Trophoblast cell (in vitro differentiated cells and primary cell): ENCODE measurements around the gene AQP6.

Source experiments
- DNase-seq, 2 donors: peaks; one replicate each; pipeline ENCODE4 v3.0.0-alpha.2; 2016
- H2AFZ ChIP-seq: 2 replicates; pipeline ENCODE4 v1.6.1; 2013; ENCODE audit warnings: low read length, moderate library complexity, mild to moderate bottlenecking; ENCODE audit not compliant: insufficient read depth, poor library complexity
- H2AK5ac ChIP-seq: 2 replicates; pipeline ENCODE4 v1.6.1; 2013; ENCODE audit warnings: mild to moderate bottlenecking, low read length
- H2BK120ac ChIP-seq: 2 replicates; pipeline ENCODE4 v1.6.1; 2013; ENCODE audit warnings: low read length, mild to moderate bottlenecking, moderate library complexity; ENCODE audit not compliant: insufficient read depth, poor library complexity
- H2BK12ac ChIP-seq: 2 replicates; pipeline ENCODE4 v1.6.1; 2013; ENCODE audit warnings: mild to moderate bottlenecking, low read length, moderate library complexity
- H2BK5ac ChIP-seq: 2 replicates; pipeline ENCODE4 v1.6.1; 2013; ENCODE audit warnings: low read length, low read depth, moderate library complexity, mild to moderate bottlenecking; ENCODE audit not compliant: poor library complexity
- H3K14ac ChIP-seq: 2 replicates; pipeline ENCODE4 v1.6.1; 2013; ENCODE audit warnings: mild to moderate bottlenecking, low read length
- H3K18ac ChIP-seq: 2 replicates; pipeline ENCODE4 v1.6.1; 2013; ENCODE audit warnings: mild to moderate bottlenecking, low read length
- H3K23ac ChIP-seq: 2 replicates; pipeline ENCODE4 v1.6.1; 2013; ENCODE audit warnings: low read length
- H3K27ac ChIP-seq: 2 replicates; pipeline ENCODE4 v1.5.1; 2013; ENCODE audit warnings: low read depth, mild to moderate bottlenecking, inconsistent platforms, low read length, moderate library complexity
- H3K27me3 ChIP-seq: 2 replicates; pipeline ENCODE4 v1.6.1; 2013; ENCODE audit warnings: inconsistent platforms, mild to moderate bottlenecking, low read length, moderate library complexity; ENCODE audit not compliant: insufficient read depth
- H3K36me3 ChIP-seq, 2 experiments: 1 replicate in 1 of 2; 2 replicates in 1 of 2; pipeline ENCODE4 v1.6.1; 2013; ENCODE audit warnings: low read length in 2 of 2, mild to moderate bottlenecking in 2 of 2, moderate library complexity in 1 of 2; ENCODE audit not compliant: insufficient read depth in 2 of 2, control insufficient read depth in 1 of 2
- H3K4ac ChIP-seq: 2 replicates; pipeline ENCODE4 v1.6.1; 2013; ENCODE audit warnings: low read depth, mild to moderate bottlenecking, low read length, moderate library complexity
- H3K4me1 ChIP-seq, 2 experiments: 1 replicate in 1 of 2; 2 replicates in 1 of 2; pipeline ENCODE4 v1.6.1; 2013; ENCODE audit warnings: low read length in 2 of 2, mild to moderate bottlenecking in 2 of 2, moderate library complexity in 1 of 2; ENCODE audit not compliant: insufficient read depth in 2 of 2, control insufficient read depth in 1 of 2
- H3K4me2 ChIP-seq: 2 replicates; pipeline ENCODE4 v1.6.1; 2013; ENCODE audit warnings: inconsistent platforms, mild to moderate bottlenecking, low read length, moderate library complexity
- H3K4me3 ChIP-seq: 2 replicates; pipeline ENCODE4 v1.5.1; 2013; ENCODE audit warnings: mild to moderate bottlenecking, low read depth, low read length, inconsistent platforms
- H3K79me1 ChIP-seq: one replicate; pipeline ENCODE4 v1.6.1; 2013; ENCODE audit warnings: low read length
- H3K79me2 ChIP-seq: 2 replicates; pipeline ENCODE4 v1.6.1; 2013; ENCODE audit warnings: low read length, mild to moderate bottlenecking; ENCODE audit not compliant: control insufficient read depth, insufficient read depth, poor library complexity
- H3K9ac ChIP-seq: 2 replicates; pipeline ENCODE4 v1.6.1; 2013; ENCODE audit warnings: mild to moderate bottlenecking, low read length
- H3K9me3 ChIP-seq: 2 replicates; pipeline ENCODE4 v1.6.1; 2013; ENCODE audit warnings: low read depth, mild to moderate bottlenecking, control low read depth, inconsistent platforms, low read length; ENCODE audit not compliant: insufficient read depth
- H4K12ac ChIP-seq: 2 replicates; pipeline ENCODE4 v1.6.1; 2013; ENCODE audit warnings: low read depth, mild to moderate bottlenecking, low read length, moderate library complexity
- H4K8ac ChIP-seq: 2 replicates; pipeline ENCODE4 v1.6.1; 2013; ENCODE audit warnings: low read depth, mild to moderate bottlenecking, low read length, moderate library complexity
- H4K91ac ChIP-seq: one replicate; pipeline ENCODE4 v1.6.1; 2013; ENCODE audit warnings: low read depth, mild to moderate bottlenecking, low read length, moderate library complexity
- WGBS: extraction: QIAGEN DNeasy Blood & Tissue Kit; methylation state at CpG from one replicate; pipeline ENCODE4 v1.1.7; 2013; ENCODE audit warnings: missing lambda C conversion rate; ENCODE audit not compliant: insufficient read length, insufficient coverage; ENCODE audit errors: extremely low coverage; 5-methylcytosine and 5-hydroxymethylcytosine counted together

The AQP6 gene

GRCh38 chr12:49946497-49946896, 26.2 kb upstream of the AQP6 start:
- no peak overlapping the region for H2BK120ac ChIP-seq
- WGBS: no CpG with 5 or more reads among the region's 3 CpGs

GRCh38 chr12:49947593-49948226, 25.0 kb upstream of the AQP6 start:
- no peak overlapping the region for H3K4me2 ChIP-seq
- no peak overlapping the region for H4K12ac ChIP-seq
- H3K36me3 ChIP-seq: no peaks in the 10 kb centered on the region

More at GRCh38 chr12:49946497-49946896, 26.2 kb upstream of the AQP6 start:
- no peak overlapping the region for H3K14ac ChIP-seq
- H3K79me1 ChIP-seq: no peaks in the 10 kb centered on the region
- H2AFZ ChIP-seq: no peak overlapping the region
- no peak overlapping the region for H4K12ac ChIP-seq
- peaks cover 0 to 2% of the 10 kb centered on the region in 2 experiments for H3K4me1 ChIP-seq
- H3K79me2 ChIP-seq: no peaks in the 10 kb centered on the region
- no peak overlapping the region for H3K4me2 ChIP-seq
- no peaks in the 10 kb centered on the region for H3K27me3 ChIP-seq
- no peak overlapping the region for H2BK5ac ChIP-seq
- no peak overlapping the region for H4K91ac ChIP-seq
- no peak overlapping the region for H4K8ac ChIP-seq
- no peaks in the 10 kb centered on the region for H3K9me3 ChIP-seq
- no peak overlapping the region for H3K27ac ChIP-seq
- H3K36me3 ChIP-seq: no peaks in the 10 kb centered on the region
- H3K9ac ChIP-seq: no peak overlapping the region
- no peak overlapping the region for H3K4ac ChIP-seq
- H3K4me3 ChIP-seq: no peak overlapping the region
- DNase-seq: no peak
- H2AK5ac ChIP-seq: no peak overlapping the region
- no peak overlapping the region for H3K23ac ChIP-seq
- H3K18ac ChIP-seq: no peak overlapping the region
- no peak overlapping the region for H2BK12ac ChIP-seq

GRCh38 chr12:49948866-49949845, 23.6 kb upstream of the AQP6 start:
- no peaks in the 10 kb centered on the region for H3K36me3 ChIP-seq
- no peak overlapping the region for H3K23ac ChIP-seq
- no peaks in the 10 kb centered on the region for H3K9me3 ChIP-seq
- no peak for DNase-seq
- no peak overlapping the region for H3K18ac ChIP-seq
- H3K27ac ChIP-seq: no peak overlapping the region
- H2BK5ac ChIP-seq: no peak overlapping the region
- H3K27me3 ChIP-seq: no peaks in the 10 kb centered on the region
- no peak overlapping the region for H2AK5ac ChIP-seq
- no peak overlapping the region for H2BK12ac ChIP-seq
- H3K79me2 ChIP-seq: no peaks in the 10 kb centered on the region
- peaks cover 0 to 2% of the 10 kb centered on the region in 2 experiments for H3K4me1 ChIP-seq
- H3K14ac ChIP-seq: no peak overlapping the region
- no peak overlapping the region for H4K91ac ChIP-seq
- no peak overlapping the region for H2BK120ac ChIP-seq
- no CpG with 5 or more reads among the region's 13 CpGs for WGBS
- no peak overlapping the region for H3K4me2 ChIP-seq
- no peak overlapping the region for H2AFZ ChIP-seq
- H3K4me3 ChIP-seq: no peak overlapping the region
- no peak overlapping the region for H3K4ac ChIP-seq
- H4K8ac ChIP-seq: no peak overlapping the region
- H4K12ac ChIP-seq: no peak overlapping the region
- H3K9ac ChIP-seq: no peak overlapping the region
- no peaks in the 10 kb centered on the region for H3K79me1 ChIP-seq

More at GRCh38 chr12:49947593-49948226, 25.0 kb upstream of the AQP6 start:
- H3K14ac ChIP-seq: no peak overlapping the region
- no peak overlapping the region for H4K8ac ChIP-seq
- no peak overlapping the region for H4K91ac ChIP-seq
- H3K79me1 ChIP-seq: no peaks in the 10 kb centered on the region
- no peak overlapping the region for H3K27ac ChIP-seq
- no CpG with 5 or more reads among the region's 7 CpGs for WGBS
- H2BK12ac ChIP-seq: no peak overlapping the region
- H3K79me2 ChIP-seq: no peaks in the 10 kb centered on the region
- H3K9me3 ChIP-seq: no peaks in the 10 kb centered on the region
- H3K27me3 ChIP-seq: no peaks in the 10 kb centered on the region
- no peak overlapping the region for H2BK120ac ChIP-seq
- H2BK5ac ChIP-seq: no peak overlapping the region
- H3K4me1 ChIP-seq: peaks cover 0 to 2% of the 10 kb centered on the region in 2 experiments
- DNase-seq: no peak
- no peak overlapping the region for H3K9ac ChIP-seq
- H2AFZ ChIP-seq: no peak overlapping the region
- no peak overlapping the region for H2AK5ac ChIP-seq
- no peak overlapping the region for H3K4me3 ChIP-seq
- no peak overlapping the region for H3K18ac ChIP-seq
- no peak overlapping the region for H3K4ac ChIP-seq
- no peak overlapping the region for H3K23ac ChIP-seq

DNA sequence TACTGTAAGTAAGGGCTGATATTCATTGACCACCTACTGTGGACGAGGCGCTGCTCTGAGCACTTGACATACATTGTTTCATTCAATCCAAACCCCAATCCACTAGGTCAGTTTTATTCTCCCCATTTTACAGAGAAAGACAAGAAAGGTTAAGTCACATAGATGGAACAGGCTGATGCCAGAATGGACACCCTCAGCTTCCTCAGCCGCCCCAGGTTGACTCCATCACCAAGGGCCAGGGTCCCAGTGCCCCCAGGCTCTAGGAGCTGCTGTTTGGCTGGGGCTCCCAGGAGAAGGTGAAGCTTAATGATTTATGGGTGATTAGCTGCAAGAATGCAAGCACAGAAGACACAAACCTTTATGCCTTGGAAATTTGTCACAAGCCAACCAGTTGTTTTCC, 22.9 kb upstream of the AQP6 start:
- peaks cover 0 to 2% of the 10 kb centered on the region in 2 experiments for H3K4me1 ChIP-seq
- H2BK5ac ChIP-seq: no peak overlapping the region
- no peak overlapping the region for H2AFZ ChIP-seq
- no peak for DNase-seq
- no peaks in the 10 kb centered on the region for H3K79me1 ChIP-seq
- no peaks in the 10 kb centered on the region for H3K79me2 ChIP-seq
- no peak overlapping the region for H2BK12ac ChIP-seq
- no peak overlapping the region for H3K27ac ChIP-seq
- no peak overlapping the region for H4K8ac ChIP-seq
- no peak overlapping the region for H2BK120ac ChIP-seq
- no peak overlapping the region for H3K4ac ChIP-seq
- H3K9ac ChIP-seq: no peak overlapping the region
- H2AK5ac ChIP-seq: no peak overlapping the region
- H3K18ac ChIP-seq: no peak overlapping the region
- H4K12ac ChIP-seq: no peak overlapping the region
- WGBS: no CpG with 5 or more reads among the region's 3 CpGs
- no peak overlapping the region for H3K14ac ChIP-seq
- H3K36me3 ChIP-seq: no peaks in the 10 kb centered on the region
- H3K4me3 ChIP-seq: no peak overlapping the region
- H3K4me2 ChIP-seq: no peak overlapping the region
- H3K9me3 ChIP-seq: no peaks in the 10 kb centered on the region
- H3K23ac ChIP-seq: no peak overlapping the region
- H3K27me3 ChIP-seq: peaks cover 5% of the 10 kb centered on the region
- H4K91ac ChIP-seq: no peak overlapping the region
